Stimulated activated CD8-positive, alpha-beta memory T cell treated with anti-CD3 and anti-CD28 coated beads, Interleukin-4, amount 100 ng/mL, for 48 hours (primary cell): ENCODE results near the gene CD99.
A peak's percentile ranks its signal among the peaks of the same experiment; 100 is the strongest.
"Not testable (repeated sequence)": the region's sequence is repeated elsewhere in the genome, so short reads cannot be mapped to it uniquely, and the experiment has no call there.

Source experiments
- DNase-seq: peaks from one replicate; pipeline ENCODE4 v3.0.0-alpha.2; 2020

The CD99 gene, protein sequence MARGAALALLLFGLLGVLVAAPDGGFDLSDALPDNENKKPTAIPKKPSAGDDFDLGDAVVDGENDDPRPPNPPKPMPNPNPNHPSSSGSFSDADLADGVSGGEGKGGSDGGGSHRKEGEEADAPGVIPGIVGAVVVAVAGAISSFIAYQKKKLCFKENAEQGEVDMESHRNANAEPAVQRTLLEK

DNA sequence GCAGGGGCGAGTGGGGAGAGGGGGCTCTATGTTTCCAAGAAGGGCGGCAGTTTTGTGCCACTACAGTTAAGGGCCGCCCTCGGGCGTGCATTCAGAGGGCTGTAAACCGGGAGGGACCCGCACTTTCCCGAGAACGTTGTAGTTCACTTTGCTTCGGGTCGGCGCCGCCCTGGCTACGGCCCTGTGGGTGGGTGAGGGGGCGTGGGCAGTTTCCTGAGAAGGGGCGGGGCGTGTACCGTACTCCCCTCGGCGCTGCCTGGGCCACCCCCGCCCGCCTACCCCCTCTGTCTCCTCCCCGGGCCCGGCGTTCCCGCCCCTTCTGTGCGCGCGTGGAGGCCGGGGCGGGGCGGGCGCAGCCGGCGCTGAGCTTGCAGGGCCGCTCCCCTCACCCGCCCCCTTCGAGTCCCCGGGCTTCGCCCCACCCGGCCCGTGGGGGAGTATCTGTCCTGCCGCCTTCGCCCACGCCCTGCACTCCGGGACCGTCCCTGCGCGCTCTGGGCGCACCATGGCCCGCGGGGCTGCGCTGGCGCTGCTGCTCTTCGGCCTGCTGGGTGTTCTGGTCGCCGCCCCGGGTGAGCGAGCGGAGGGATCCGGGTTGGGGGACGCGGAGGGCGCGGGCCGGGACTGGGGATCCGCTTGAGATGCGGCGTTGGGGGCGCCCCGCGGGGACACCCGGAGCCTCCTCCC, at the start of gene CD99:
TSS of gene CD99 (plus strand) at position 440 of the 687 bp plus-strand sequence. CDS start at position 506, 66 bp downstream.
- DNase-seq = peak; percentile 87

DNA sequence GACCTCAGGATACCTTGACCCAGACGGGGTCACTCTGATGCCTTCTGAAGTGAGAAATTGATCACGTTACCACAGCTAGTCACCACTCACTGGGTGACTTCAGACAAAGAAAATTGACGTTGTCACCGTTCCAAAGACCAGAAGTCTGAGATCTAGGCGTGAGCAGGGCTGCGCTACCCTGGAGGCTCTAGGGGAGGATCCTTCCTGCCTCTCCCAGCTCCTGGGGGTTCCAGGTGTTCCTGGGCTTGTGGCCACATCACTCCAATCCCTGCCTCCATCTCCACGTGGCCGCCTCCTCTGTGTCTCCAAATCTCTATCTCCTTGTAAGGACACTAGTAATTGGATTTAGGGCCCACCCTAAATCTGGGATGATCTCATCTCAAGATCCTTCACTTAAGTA, 48.9 kb upstream of the CD99 start:
- DNase-seq = no peak

DNA sequence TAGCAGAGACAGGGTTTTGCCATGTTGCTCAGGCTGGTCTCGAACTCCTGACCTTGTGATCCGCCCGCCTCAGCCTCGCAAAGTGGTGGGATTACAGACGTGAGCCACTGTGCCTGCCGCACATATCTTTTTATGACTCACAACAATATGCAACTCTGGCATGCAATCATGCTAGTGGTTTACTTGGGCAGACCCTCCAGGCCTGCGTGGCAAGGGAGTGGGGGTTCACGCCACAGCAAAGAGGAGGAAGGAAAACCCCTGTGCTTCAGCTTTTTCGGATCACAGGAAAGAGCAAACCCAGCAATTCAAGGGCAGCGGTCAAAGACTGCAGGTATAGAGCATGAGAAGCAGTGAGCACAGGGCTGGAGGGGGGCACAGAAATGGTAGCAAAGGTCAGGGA, 48.3 kb upstream of the CD99 start:
- DNase-seq = no peak

DNA sequence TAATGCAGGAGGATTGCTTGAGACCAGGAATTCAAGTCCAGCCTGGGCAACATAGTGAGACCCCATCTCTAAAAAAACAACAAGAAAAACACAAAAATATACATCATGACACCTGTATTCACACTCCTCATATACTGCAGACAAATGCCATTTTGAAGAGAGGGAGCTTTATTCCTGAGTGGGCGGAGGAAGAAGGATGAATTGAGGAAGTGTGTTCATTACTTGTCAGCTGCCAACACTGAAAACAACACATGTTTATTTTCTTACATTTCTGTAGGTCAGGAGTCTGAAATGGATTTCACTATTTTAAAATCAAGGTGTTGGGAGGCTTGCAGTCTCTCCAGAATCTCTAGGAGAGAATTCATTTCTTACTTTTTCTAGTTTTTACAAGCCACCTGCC, 47.2 kb upstream of the CD99 start:
- no peak for DNase-seq

DNA sequence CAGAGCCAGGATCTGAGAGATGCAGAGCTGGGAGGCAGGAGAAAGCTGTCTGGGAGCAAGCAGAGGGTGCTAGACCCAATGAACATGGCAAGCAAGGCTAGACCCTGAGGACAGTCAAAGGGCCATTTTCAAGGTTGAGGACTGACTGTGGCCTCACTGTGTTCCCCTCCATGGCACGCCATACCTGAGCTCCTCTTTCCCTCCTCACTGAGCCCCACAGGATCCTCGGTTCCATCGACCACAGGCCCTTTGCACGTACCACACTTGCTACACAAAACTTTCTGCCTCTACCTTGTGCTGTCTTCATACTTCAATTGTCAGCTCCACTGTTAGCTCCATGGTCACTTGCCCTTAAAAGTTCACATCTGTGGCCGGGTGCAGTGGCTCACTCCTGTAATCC, 45.5 kb upstream of the CD99 start:
- DNase-seq = no peak

DNA sequence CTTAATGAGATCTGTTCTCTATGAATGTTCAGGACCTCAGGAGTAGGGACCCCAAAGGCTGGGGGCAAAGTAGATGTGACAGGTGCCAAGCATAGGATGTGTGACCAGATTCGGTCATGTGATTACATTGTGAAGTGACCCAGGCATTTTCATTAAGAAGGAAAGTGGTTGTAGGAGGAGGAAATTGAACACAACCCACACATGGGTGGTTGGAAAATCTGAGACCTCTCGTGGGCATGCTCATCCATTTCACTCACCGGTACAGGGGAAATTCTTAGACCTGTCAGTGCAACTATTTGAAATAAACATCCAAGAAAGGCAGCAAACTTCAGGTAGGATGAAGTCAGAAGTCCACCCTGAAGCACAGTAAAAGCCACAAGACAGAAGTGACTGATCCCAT, 43.5 kb upstream of the CD99 start:
- DNase-seq = peak; percentile 37

DNA sequence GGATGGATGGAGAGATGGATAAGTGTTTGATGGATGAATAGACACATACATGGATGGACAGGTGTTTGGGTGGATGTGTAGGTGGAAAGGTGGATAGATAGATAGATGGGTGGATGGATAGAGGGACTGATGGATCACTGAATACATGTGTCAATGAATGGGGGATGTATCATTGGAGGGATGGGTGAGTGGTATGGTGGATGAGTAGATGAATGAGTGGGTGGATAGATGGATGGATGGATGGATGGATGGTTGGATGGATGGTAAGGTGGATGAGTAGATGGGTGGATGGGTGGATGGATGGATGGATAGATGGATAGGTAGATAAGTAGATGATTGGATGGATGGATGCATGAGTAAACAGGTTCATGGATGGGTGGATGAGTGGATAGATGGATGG, 41.1 kb upstream of the CD99 start:
- DNase-seq = no peak

DNA sequence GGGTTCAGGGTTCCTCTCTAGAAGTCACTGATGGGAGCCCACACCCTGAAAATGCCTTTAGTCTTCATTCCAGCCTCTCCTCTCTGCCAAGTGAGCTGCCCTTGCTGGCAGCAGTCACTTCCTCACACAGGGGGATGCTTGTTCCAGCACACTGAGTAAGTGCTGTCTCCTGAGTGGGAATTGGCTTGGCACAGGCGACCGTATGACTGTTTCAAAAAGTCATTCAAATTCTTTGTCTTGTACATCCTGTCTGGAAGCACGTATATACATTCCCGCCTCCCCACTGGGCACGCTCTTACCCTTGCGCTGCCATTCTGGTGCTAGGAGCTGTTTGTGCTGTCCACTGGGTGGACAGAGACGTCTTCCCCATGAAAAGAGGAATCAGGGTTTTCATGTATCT, 40.2 kb upstream of the CD99 start:
- DNase-seq = no peak

DNA sequence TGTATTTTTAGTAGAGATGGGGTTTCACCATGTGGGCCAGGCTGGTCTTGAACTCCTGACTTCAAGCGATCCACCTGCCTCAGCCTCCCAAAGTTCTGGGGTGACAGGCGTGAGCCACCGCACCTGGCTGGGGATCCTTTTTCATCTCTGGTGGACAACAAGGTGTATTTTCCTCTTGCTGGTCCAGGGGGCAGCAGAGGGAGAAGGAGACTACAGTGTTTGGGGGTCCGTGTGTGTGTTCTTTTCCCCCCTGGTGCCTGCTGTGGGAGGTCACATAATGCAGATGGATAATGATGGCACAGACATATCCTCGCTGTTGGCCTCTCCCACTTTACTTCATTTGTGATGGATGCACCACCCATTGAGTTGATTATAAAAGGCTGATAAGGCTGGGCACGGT, 39.0 kb upstream of the CD99 start:
- DNase-seq = no peak

DNA sequence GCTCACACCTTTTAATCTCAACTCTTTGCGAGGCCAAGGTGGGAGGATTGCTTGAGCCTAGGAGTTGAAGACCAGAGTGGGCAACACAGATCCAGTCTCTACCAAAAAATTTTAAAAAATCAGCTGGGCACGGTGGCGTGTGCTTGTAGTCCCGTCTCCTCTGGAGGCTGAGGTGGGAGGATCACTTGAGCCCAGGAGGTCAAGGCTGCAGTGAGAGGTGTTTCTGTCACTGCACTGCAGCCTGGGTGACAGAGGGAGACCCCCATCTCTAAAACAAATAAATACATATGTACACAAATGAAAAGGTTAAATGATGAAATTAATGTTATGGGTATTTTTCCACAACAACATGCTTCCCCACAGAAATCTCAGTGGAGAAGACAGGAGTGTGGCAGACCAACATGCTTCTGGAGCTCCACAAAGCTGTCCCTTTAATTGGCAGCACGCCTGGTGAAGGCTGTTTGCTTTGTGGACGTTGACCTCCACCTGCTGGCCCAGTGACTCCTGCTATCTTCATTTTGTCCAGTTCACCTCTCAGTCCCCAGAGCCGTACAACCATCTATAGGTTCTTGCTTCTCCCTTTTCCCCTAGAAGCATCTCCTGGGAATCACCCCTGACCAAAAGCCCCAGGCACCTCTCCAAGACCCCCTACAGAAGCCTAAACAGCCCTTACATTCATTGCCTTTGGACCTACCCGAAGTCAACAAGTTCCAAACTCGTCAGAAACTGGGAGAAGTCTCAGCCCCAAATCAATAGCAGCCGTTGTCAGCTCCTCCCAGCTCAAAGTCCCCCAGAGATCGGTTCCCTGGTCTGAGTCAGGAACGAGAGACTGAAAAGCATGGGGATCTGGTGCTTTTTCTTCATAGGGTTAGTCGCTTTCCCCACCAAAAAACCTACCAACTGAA, 36.4 kb upstream of the CD99 start:
- no peak for DNase-seq

DNA sequence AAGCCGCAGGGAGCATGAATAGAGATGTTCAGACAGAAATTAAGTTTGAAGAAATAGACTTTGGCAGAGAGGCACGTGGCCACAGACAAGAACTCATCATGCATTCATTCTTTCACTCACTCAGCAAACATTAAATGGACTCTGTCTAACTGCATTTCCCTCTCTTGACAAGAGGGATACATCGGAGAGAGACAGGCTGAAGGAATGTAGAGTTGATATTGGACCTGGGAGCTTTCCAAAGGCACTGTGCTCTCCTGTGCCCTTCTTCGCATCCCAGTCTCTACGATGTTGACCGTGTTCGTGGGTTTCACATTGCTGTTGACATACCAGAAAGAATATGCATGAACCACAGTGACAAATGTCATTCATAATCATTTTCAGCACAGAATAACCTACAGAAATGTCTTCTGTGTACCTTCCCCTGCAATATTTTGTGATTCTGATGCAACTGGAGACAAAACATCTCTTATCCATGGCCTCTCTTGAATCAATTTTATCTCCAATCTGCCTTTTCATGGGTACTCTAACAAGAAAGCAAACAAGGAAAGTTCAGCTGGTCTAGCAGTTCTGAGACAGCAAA, 34.7 kb upstream of the CD99 start:
- DNase-seq = no peak

DNA sequence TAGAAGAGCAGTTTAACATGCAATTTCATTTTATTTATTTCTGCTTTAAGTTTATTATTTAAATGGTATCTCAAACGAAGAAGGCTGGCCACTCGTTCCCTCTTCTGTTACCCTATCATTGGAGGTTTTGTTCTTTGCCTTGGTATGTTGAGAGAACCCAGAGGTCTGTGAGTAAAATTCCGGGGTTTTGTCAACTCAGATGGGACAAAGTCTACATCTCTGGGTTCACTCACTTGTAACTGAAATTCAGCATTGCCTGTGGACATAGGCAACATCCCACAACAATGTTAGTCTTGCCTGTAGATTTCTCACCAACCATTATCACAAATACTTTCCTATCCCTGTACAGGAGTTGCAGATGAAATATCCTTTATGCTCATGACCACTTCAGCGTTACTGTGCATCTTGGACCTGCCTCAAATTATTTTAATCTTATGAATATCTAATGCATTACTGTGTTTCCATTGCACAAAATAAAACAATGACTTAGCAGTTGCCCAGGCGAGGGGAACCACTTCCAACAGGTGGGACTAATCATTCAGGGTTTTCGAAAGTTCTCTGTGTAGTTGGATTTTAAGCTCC, 33.5 kb upstream of the CD99 start:
- no peak for DNase-seq

DNA sequence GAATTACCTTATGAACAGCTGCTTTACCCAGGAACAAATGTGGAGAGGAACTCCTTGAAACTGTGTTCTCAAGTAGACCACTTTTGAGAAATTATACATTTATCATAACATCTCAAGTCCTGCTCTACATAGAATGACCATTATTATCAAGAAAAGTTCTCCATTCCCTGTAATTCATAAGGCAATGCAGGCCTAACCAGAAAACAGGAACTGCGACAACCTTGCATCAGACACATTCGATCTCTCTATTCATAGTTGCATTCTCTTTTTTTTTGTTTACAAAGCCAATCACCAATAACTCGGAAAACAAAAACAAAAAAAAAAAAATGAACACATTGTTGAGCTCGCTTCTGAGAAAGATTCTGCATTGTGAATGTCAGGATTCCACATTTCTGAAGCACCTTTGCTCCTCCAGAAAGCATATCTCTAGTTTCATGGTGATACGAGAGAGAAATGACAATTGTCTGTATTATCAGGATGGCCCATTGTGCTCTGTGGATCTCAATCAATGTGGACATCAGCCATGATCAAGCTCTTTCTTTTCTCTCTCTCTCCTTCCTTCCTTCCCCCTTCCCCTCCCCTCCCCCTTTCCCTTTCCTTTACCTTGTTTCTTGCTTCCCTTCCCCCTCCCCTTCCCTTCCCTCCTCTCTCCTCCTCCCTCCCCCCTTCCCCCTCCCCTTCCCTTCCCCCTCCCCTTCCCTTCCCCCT, 32.4 kb upstream of the CD99 start:
- DNase-seq = no peak

DNA sequence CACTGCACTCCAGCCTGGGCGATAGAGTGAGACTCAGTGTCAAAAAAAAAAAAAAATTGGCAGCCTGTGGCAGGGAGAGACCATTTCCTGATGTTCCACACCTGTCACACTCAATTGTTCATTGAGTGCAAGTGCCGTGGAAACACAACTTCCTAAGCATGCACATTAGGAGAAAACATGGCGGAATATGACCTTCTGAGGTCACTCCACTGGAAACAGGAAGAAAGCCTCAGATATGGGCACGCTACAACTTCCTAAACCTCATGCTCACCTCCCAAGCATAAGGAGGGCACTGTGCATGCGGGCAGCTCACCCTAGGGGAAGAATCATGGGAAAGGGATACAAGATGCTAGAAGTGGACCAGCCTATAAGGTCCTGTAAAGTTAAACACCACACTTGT, 28.5 kb upstream of the CD99 start:
- DNase-seq = no peak

DNA sequence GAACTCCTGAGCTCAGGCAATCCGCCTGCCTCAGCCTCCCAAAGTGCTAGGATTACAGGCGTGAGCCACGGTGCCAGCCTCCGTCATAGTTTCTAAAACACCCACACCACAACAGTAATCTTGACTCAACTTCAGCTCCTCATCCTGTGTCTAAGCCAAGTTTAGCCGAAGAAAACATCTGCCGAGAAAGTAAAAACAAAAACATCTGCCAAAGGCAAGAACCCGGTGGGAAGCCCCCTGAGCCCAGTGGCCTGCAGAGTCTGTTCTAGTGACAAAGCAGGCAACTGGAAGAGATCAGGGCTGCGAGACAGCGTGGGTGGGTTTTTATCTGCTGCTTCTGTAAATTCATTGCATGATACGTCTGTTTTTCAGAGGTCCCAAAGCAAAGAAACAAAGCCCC, 26.6 kb upstream of the CD99 start:
- peak; percentile 30 for DNase-seq

DNA sequence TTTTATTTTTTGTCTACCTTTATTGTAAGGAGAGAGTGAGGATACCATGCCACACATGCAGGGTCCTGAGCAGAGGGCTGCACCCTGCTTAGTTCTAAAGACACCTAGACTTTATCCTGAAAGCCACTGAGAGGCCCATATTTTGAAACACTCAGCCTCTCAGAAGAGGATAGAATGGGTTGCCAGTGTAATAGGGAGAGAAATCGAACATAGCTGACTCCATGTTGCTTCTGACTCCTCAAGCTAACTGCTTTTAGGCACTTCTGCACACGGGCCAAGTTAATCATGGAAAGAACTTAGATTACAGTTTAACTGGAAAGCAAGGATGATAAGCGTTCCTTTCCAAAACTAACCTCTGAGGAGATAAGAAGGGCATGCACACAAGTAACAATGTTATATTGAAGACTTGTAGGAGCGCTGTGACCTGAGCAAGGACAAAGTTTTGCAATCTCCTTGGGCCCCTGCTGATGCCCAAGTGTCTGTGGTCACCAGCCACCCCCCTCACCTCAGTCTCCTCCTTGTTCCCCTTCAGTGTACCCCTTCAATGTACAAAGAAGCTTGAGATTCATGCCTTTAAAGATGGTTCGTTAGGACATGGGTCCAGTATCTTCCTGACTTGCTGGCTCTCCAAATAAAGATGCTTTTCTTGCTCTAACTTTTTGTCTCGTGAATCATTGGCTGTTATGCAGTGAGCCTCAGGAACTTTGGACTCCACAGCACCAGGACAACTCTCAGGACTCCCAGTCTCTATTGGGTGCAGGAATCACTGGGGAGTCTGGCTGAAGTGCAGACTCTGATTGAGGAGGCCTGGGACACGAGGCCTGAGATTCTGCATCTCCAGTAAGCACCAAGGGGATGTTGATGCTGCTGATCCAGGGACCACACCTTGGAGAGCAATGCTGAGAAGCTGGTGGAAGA, 25.4 kb upstream of the CD99 start:
- no peak for DNase-seq

DNA sequence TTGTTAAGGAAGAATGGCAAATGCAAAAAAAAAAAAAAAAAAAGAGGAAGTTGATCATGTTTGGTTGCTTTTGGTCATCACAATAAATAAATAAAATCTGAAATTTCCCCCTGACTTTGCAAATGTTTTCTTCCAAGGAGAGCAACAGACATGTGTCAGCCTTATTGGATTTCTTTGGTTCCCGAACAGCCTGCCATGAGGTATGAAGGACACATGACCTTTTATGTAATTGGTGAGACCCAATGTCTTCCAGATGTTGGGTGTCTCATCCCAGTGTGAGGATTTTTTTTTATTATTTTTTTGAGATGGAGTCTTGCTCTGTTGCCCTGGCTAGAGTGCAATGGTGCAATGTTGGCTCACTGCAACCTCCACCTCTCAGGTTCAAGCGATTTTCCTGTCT, 24.6 kb upstream of the CD99 start:
- DNase-seq = no peak

DNA sequence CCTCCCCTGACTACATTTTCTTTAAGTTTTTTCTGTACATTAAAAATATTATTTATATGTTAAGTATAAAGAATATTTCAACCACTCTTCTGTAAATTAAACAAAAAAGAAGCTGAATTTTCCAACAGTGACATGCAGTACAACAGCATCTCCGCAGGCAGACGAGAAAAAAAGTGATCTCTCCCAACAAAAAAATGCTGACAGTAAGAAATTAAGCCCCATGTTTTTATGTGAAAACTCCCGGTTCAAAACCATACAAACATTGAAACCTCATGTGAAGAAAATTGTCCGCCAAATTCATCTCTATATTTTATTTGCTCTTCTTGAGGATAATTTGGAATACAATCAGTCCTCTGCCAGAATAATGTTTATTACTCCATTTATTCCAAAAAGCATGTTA, 20.1 kb upstream of the CD99 start:
- no peak for DNase-seq

DNA sequence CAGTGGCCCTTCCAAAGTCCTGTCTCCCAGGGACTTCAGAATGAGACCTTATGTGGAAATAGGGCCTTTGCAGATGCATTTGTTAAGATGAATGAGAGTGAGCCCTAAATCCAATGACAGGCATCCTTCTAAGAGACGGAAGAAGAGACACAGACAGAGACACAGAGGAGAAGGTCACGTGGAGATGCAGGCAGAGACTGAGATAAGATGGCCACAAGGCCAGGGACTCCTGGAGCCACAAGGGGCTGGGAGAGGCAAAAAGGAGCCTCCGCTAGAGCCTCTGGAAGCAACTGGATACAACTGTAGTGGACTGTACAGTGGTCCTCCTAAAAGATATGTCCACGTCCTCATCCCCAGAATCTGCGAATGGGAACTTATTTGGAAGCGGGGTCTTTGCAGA, 19.0 kb upstream of the CD99 start:
- no peak for DNase-seq

DNA sequence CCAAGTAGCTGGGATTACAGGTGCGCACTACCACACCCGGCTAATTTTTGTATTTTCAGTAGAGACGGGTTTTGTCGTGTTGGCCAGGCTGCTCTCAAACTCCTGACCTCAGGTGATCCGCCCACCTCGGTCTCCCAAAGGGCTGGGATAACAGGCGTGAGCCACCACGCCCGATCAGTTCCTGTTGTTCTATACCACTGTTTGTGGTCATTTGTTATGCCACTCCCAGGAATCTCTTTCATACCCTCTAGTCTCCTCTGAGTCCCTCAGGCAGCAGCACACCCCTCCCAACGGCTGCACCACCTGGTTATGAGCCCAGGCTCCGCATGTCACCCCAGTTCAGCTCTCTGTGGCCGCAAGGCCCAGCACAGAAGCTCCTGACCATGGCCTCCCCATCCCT, 17.5 kb upstream of the CD99 start:
- no peak for DNase-seq

DNA sequence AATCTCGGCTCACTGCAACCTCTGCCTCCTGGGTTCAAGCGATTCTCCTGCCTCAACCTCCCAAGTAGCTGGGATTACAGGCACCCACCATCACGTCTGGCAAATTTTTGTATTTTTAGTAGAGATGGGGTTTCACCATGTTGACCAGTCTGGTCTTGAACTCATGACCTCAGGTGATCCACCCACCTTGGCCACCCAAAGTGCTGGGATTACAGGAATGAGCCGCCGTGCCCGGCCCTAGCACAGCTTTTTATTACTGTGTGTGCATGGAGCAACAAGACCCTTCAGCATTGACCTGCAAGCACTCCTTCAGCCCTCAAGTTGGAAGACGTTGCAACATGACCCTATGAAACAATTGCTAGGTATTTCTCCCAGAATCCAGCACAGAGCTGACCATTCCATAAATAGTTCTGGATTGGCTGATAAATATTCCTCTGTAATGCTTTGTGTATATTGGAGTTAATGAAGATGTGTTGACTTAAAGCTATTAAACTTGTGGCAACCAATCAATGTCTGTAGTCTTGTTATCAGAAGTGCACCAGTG, 15.4 kb upstream of the CD99 start:
- not testable (repeated sequence) for DNase-seq
